Activated effector memory CD4-positive, alpha-beta T cell treated with Interleukin-2 at 50 U/mL for 16 hours (primary cell): ENCODE results near the gene FBXL17.

Source experiments
- DNase-seq: peaks from one replicate; pipeline ENCODE4 v3.0.0-alpha.2; 2020

The FBXL17 gene

GRCh38 chr5:107980923-107981692, 400.8 kb downstream of the FBXL17 start:
- no peak for DNase-seq

GRCh38 chr5:107979900-107980299, 402.0 kb downstream of the FBXL17 start:
- no peak for DNase-seq

- no peak for DNase-seq
Measured at GRCh38 chr5:107979291-107979690, 402.6 kb downstream of the FBXL17 start.

GRCh38 chr5:107977550-107978071, 404.3 kb downstream of the FBXL17 start:
- DNase-seq, result no peak

GRCh38 chr5:107975568-107975967, 406.3 kb downstream of the FBXL17 start:
- no peak for DNase-seq

- no peak for DNase-seq
Measured at GRCh38 chr5:107971846-107972245, 410.1 kb downstream of the FBXL17 start.

- no peak for DNase-seq
Measured at GRCh38 chr5:107969847-107970246, 412.1 kb downstream of the FBXL17 start.

GRCh38 chr5:107968998-107969397, 412.9 kb downstream of the FBXL17 start:
- no peak for DNase-seq

GRCh38 chr5:107968406-107968843, 413.5 kb downstream of the FBXL17 start:
- DNase-seq, result no peak

GRCh38 chr5:107966201-107966600, 415.7 kb downstream of the FBXL17 start:
- no peak for DNase-seq

- no peak for DNase-seq
Measured at GRCh38 chr5:107964722-107965121, 417.2 kb downstream of the FBXL17 start.

- DNase-seq, result no peak
Measured at GRCh38 chr5:107959573-107960279, 422.2 kb downstream of the FBXL17 start.

- no peak for DNase-seq
Measured at GRCh38 chr5:107958861-107959260, 423.0 kb downstream of the FBXL17 start.

- no peak for DNase-seq
Measured at GRCh38 chr5:107958432-107958831, 423.5 kb downstream of the FBXL17 start.

GRCh38 chr5:107957051-107957450, 424.8 kb downstream of the FBXL17 start:
- no peak for DNase-seq

GRCh38 chr5:107955321-107955720, 426.6 kb downstream of the FBXL17 start:
- DNase-seq, result no peak

GRCh38 chr5:107954254-107954653, 427.6 kb downstream of the FBXL17 start:
- no peak for DNase-seq

GRCh38 chr5:107952450-107952849, 429.4 kb downstream of the FBXL17 start:
- DNase-seq, result no peak

GRCh38 chr5:107951309-107951708, 430.6 kb downstream of the FBXL17 start:
- no peak for DNase-seq

GRCh38 chr5:107950776-107951175, 431.1 kb downstream of the FBXL17 start:
- no peak for DNase-seq

GRCh38 chr5:107949688-107950341, 432.1 kb downstream of the FBXL17 start:
- no peak for DNase-seq

GRCh38 chr5:107948377-107948776, 433.5 kb downstream of the FBXL17 start:
- no peak for DNase-seq

- DNase-seq, result no peak
Measured at GRCh38 chr5:107945061-107945460, 436.8 kb downstream of the FBXL17 start.

- DNase-seq, result no peak
Measured at GRCh38 chr5:107943923-107944322, 438.0 kb downstream of the FBXL17 start.
